Duodenal mucosa (tissue), 2 donors: ENCODE measurements around the gene NR3C1.

Source experiments
- H3K27ac ChIP-seq: one replicate; pipeline ENCODE4 v1.7.0; 2013; ENCODE audit warnings: low read depth, low read length
- H3K27me3 ChIP-seq, 2 donors: one replicate each; pipeline ENCODE4 v1.7.0; 2013; ENCODE audit warnings: low read length in 2 of 2, control low read depth in 1 of 2; ENCODE audit not compliant: insufficient read depth in 2 of 2, control insufficient read depth in 1 of 2
- H3K36me3 ChIP-seq, 2 donors: one replicate each; pipeline ENCODE4 v1.7.0; 2013; ENCODE audit warnings: low read length in 2 of 2, control low read depth in 1 of 2; ENCODE audit not compliant: insufficient read depth in 2 of 2, control insufficient read depth in 1 of 2
- H3K4me1 ChIP-seq, 2 donors: one replicate each; pipeline ENCODE4 v1.7.0; 2013; ENCODE audit warnings: low read length in 2 of 2, control low read depth in 1 of 2; ENCODE audit not compliant: insufficient read depth in 2 of 2, control insufficient read depth in 1 of 2
- H3K4me3 ChIP-seq, 2 donors: one replicate each; pipeline ENCODE4 v1.7.0; 2013; ENCODE audit warnings: low read length in 2 of 2, low read depth in 1 of 2
- H3K9ac ChIP-seq, 2 donors: one replicate each; pipeline ENCODE4 v1.7.0; 2013; ENCODE audit warnings: low read length in 2 of 2, low read depth in 1 of 2
- H3K9me3 ChIP-seq, 2 donors: one replicate each; pipeline ENCODE4 v1.7.0; 2013; ENCODE audit warnings: low read length in 2 of 2, control low read depth in 1 of 2; ENCODE audit not compliant: control insufficient read depth in 1 of 2

The NR3C1 gene

GRCh38 chr5:143364061-143364460, 39.4 kb downstream of the NR3C1 start:
- no peak overlapping the region for H3K4me3 ChIP-seq
- no peaks in the 10 kb centered on the region for H3K36me3 ChIP-seq
- no peaks in the 10 kb centered on the region for H3K27me3 ChIP-seq
- no peak overlapping the region for H3K27ac ChIP-seq
- peaks cover 0 to 6% of the 10 kb centered on the region in 2 donors for H3K9me3 ChIP-seq
- peaks cover 0 to 3% of the 10 kb centered on the region in 2 donors for H3K4me1 ChIP-seq
- no peak overlapping the region for H3K9ac ChIP-seq

DNA sequence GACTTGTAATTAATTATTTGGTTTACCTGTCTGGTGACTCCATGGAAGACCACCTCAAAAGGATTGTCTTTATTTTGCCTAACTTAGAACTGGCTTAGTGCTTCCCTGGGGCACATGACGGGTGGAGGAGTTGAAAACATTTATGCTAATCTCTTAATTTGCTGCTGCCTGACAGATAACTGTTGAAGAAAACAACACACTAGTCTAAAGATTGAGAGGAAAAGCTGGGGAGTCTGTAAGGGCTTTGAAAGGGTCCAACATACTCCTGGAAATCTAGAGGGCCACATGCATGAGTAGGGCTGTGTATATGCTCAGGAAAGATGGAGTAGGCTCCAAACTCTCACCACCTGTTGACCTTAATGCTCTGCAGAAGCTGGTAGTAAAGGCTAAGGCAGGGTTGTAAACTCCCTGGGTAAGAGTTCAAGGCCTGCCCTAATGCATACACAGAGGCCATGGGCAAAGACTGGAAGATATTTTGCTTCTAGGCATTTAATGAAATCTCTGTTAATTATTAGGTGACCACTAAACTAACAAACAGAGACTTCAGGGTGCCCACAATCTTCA, 40.7 kb downstream of the NR3C1 start:
- peaks cover 0 to 6% of the 10 kb centered on the region in 2 donors for H3K9me3 ChIP-seq
- no peaks in the 10 kb centered on the region for H3K36me3 ChIP-seq
- no peak overlapping the region for H3K4me3 ChIP-seq
- H3K9ac ChIP-seq, result no peak overlapping the region
- H3K27ac ChIP-seq, result no peak overlapping the region
- no peaks in the 10 kb centered on the region for H3K27me3 ChIP-seq
- H3K4me1 ChIP-seq, result peaks cover 0 to 4% of the 10 kb centered on the region in 2 donors

GRCh38 chr5:143361438-143361837, 42.0 kb downstream of the NR3C1 start:
- Histone ChIP-seq H3K4me1 (peaks cover 3 to 8% of the 10 kb centered on the region in 2 donors), H3K36me3 (no peaks in the 10 kb centered on the region), H3K27me3 (no peaks in the 10 kb centered on the region), H3K4me3 (no peak overlapping the region), H3K9me3 (peaks cover 0 to 6% of the 10 kb centered on the region in 2 donors), H3K9ac (no peak overlapping the region), H3K27ac (no peak overlapping the region)

DNA sequence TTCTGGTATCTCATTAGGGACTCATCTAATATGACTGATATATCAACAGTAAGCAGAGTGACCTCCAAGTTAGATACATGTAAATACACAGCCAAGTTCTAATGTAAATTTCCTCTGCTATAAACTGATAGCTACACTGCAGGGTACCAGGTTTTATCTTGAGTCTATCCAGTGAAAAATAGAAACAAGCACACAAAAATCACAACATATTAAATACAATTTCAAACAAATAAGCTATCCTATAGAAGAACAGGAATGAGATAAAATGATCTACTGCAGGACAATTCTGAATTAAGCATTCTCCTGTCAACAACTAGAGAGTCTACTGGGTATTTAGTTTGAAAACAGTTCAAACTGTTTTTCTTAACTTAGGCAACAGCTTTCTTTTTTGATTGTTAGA, 42.7 kb downstream of the NR3C1 start:
- Histone ChIP-seq H3K36me3 (no peaks in the 10 kb centered on the region), H3K9ac (no peak overlapping the region), H3K27ac (no peak overlapping the region), H3K27me3 (no peaks in the 10 kb centered on the region), H3K9me3 (peaks cover 0 to 6% of the 10 kb centered on the region in 2 donors), H3K4me3 (no peak overlapping the region), H3K4me1 (peaks cover 4 to 8% of the 10 kb centered on the region in 2 donors)

- Histone ChIP-seq H3K4me3 (no peak overlapping the region), H3K9me3 (peaks cover 0 to 6% of the 10 kb centered on the region in 2 donors), H3K9ac (no peak overlapping the region), H3K4me1 (peaks cover 8 to 11% of the 10 kb centered on the region in 2 donors), H3K27me3 (no peaks in the 10 kb centered on the region), H3K36me3 (no peaks in the 10 kb centered on the region), H3K27ac (no peak overlapping the region)
Measured at GRCh38 chr5:143359869-143360268, 43.6 kb downstream of the NR3C1 start.

- H3K27me3 ChIP-seq, result no peaks in the 10 kb centered on the region
- no peak overlapping the region for H3K4me3 ChIP-seq
- H3K9ac ChIP-seq, result no peak overlapping the region
- H3K27ac ChIP-seq, result no peak overlapping the region
- H3K9me3 ChIP-seq, result no peaks in the 10 kb centered on the region
- peaks cover 26 to 27% of the 10 kb centered on the region in 2 donors for H3K4me1 ChIP-seq
- H3K36me3 ChIP-seq, result no peaks in the 10 kb centered on the region
Measured at GRCh38 chr5:143356855-143357583, 46.5 kb downstream of the NR3C1 start.

DNA sequence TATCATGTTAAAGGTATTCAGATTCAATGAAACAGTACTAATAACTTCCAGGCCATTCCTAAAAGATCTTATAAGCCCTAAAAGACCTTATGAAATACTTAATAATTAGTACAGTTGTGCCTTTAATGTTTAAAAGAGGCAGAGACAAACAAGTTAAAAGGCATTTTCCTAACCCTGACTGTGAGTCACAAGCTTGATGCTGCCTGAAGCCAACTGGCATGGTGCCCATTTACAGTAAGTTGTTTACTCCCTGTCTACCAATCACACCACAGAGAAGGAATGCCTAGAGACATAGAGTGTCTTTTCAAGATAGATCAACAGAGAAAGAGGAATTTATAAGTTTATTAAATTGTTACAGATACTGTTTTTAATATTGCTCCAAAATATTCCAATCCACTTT, 47.8 kb downstream of the NR3C1 start:
- Histone ChIP-seq H3K4me1 (peaks cover 27 to 35% of the 10 kb centered on the region in 2 donors), H3K9ac (no peak overlapping the region), H3K27ac (no peak overlapping the region), H3K4me3 (no peak overlapping the region), H3K9me3 (no peaks in the 10 kb centered on the region), H3K36me3 (no peaks in the 10 kb centered on the region), H3K27me3 (no peaks in the 10 kb centered on the region)

GRCh38 chr5:143354025-143354424, 49.5 kb downstream of the NR3C1 start:
- H3K27me3 ChIP-seq, result no peaks in the 10 kb centered on the region
- H3K9ac ChIP-seq, result peak overlapping the region in 1 of 2 donors; percentile 39
- peaks cover 32 to 48% of the 10 kb centered on the region in 2 donors for H3K4me1 ChIP-seq
- H3K36me3 ChIP-seq, result no peaks in the 10 kb centered on the region
- H3K4me3 ChIP-seq, result peak overlapping the region; percentile 48 to 51
- H3K9me3 ChIP-seq, result no peaks in the 10 kb centered on the region
- no peak overlapping the region for H3K27ac ChIP-seq

DNA sequence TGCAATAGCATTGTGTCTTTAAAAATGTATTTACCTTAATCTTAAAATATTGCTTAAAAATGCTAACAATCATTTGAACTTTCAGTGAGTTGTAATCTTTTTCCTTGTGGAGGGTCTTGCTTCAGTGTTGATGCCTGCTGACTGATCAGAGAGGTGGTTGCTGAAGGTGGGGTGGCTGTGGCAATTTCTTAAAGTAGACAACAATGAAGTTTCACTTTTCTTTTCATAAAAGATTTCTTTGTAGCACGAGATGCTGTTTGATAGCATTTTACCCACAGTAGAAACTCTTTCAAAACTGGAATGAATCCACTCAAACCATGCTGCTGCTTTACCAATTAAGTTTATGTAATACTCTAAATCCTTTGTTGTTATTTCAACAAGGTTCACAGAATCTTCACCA, 50.8 kb downstream of the NR3C1 start:
- H3K4me1 ChIP-seq, result peaks cover 32 to 48% of the 10 kb centered on the region in 2 donors
- H3K27me3 ChIP-seq, result no peaks in the 10 kb centered on the region
- H3K4me3 ChIP-seq, result no peak overlapping the region
- no peak overlapping the region for H3K27ac ChIP-seq
- no peaks in the 10 kb centered on the region for H3K36me3 ChIP-seq
- H3K9me3 ChIP-seq, result no peaks in the 10 kb centered on the region
- H3K9ac ChIP-seq, result no peak overlapping the region

- no peak overlapping the region for H3K9ac ChIP-seq
- no peaks in the 10 kb centered on the region for H3K36me3 ChIP-seq
- H3K27ac ChIP-seq, result no peak overlapping the region
- H3K27me3 ChIP-seq, result no peaks in the 10 kb centered on the region
- H3K9me3 ChIP-seq, result no peaks in the 10 kb centered on the region
- H3K4me3 ChIP-seq, result no peak overlapping the region
- H3K4me1 ChIP-seq, result peaks cover 33 to 44% of the 10 kb centered on the region in 2 donors
Measured at GRCh38 chr5:143350751-143351602, 52.5 kb downstream of the NR3C1 start.
